Measurements from ENCODE around the gene ITPKB.

Gene ITPKB

GRCh38 chr1:226649244-226649643, 89.8 kb downstream of the ITPKB start:
- no peaks in the 10 kb centered on the region for H3K27me3 ChIP-seq
- H3K4me3 ChIP-seq, result no peak overlapping the region
- intact Hi-C loops (cut with DNase I; ENCODE audit: low total_unique reads), result no loop called here
- H3K9me3 ChIP-seq, result no peaks in the 10 kb centered on the region
- no peak for DNase-seq
- peaks cover 0 to 15% (median 5%) of the 10 kb centered on the region in 4 donors for H3K4me1 ChIP-seq
- H3K36me3 ChIP-seq, result peaks cover 0 to 31% (median 22%) of the 10 kb centered on the region in 3 donors
- no peak for TF ChIP-seq CTCF (IDR thresholded peaks at IDR 0.05)
- H3K27ac ChIP-seq, result no peak overlapping the region

- intact Hi-C loops (cut with DNase I; ENCODE audit: low total_unique reads), result no loop called here
Observed at GRCh38 chr1:226648421-226648820, 90.7 kb downstream of the ITPKB start.

DNA sequence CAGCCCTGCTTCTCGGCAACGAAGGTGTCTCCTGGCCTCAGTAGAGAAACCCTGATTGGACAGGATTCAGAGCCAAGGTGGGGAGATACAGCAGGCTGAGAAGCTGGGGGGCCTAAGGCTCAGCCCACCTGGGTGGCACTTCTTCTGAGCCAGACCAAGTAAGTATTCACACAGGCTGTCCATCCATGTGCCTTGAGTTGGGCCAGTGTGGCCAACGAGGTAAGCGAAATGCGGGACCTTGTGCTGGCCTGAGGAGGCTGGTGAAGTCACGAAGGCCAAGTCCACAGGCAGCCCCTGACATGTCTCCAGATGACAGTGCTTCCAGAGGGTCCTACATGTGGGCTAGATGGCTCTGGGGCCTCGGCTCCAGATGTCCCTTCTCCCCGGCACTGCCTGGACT, 91.4 kb downstream of the ITPKB start:
- Histone ChIP-seq H3K27me3 (no peaks in the 10 kb centered on the region), H3K4me1 (peaks cover 0 to 9% (median 4%) of the 10 kb centered on the region in 4 donors), H3K27ac (no peak overlapping the region), H3K36me3 (peaks cover 0 to 41% (median 22%) of the 10 kb centered on the region in 3 donors), H3K4me3 (no peak overlapping the region), H3K9me3 (no peaks in the 10 kb centered on the region)
- intact Hi-C loops (cut with DNase I; ENCODE audit: low total_unique reads), result no loop called here
- DNase-seq, result no peak
- no peak for TF ChIP-seq CTCF (IDR thresholded peaks at IDR 0.05)

More at GRCh38 chr1:226648421-226648820, 90.7 kb downstream of the ITPKB start:
- H3K9me3 ChIP-seq, result no peaks in the 10 kb centered on the region
- H3K36me3 ChIP-seq, result peaks cover 0 to 39% (median 22%) of the 10 kb centered on the region in 3 donors
- no peak for DNase-seq
- H3K27me3 ChIP-seq, result no peaks in the 10 kb centered on the region
- peaks cover 0 to 14% (median 5%) of the 10 kb centered on the region in 4 donors for H3K4me1 ChIP-seq
- no peak overlapping the region for H3K27ac ChIP-seq
- no peak overlapping the region for H3K4me3 ChIP-seq
- no peak for TF ChIP-seq CTCF (IDR thresholded peaks at IDR 0.05)

- Histone ChIP-seq H3K27me3 (no peaks in the 10 kb centered on the region), H3K4me1 (peaks cover 0 to 9% (median 4%) of the 10 kb centered on the region in 4 donors), H3K4me3 (no peak overlapping the region), H3K9me3 (no peaks in the 10 kb centered on the region), H3K27ac (no peak overlapping the region), H3K36me3 (peaks cover 0 to 47% (median 22%) of the 10 kb centered on the region in 3 donors)
- no peak for DNase-seq
- intact Hi-C loops (cut with DNase I; ENCODE audit: low total_unique reads), result no loop called here
- no peak for TF ChIP-seq CTCF (IDR thresholded peaks at IDR 0.05)
Observed at GRCh38 chr1:226646870-226647449, 92.1 kb downstream of the ITPKB start.

DNA sequence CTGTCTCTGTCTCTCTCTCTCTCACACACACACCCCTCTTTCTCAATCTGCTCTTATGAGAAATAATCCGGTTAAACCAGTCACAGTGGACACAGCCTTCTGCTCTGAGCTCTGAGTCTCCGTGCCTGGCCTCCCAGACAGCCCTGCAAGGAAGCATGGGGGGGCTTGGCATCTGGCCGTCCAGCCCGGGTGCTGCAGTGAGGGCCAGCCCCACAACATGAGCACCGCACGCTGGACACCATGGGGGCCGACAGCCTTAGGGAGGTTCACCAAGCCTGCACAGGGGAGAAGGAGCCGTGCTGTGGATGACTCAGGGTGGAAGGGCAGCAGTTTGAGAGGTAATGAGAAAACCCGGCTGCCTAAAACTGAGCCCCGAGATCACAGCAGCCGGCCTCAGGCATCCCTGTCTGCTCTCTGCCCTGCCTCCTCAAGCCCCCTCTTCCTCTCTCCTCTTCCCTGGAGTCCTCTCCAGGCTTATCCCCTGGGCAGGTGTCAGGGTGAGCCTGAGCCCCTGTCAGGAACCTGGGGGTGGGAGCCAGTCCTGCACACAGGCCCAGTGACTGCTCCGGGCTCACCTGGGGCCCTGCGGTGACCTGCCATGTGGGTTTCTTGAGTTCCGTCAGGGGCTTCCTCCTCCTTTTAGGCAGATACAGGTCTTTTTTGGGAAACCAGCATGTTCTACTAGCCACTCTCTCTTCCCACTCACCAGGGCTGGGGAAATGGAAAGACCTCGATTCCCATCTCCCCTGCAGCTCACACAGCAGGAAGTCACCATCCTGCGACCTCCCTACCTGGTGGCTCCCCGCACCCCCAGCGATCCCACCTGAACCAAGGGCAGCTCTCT, 92.8 kb downstream of the ITPKB start:
- H3K4me1 ChIP-seq, result peaks cover 0 to 9% (median 4%) of the 10 kb centered on the region in 4 donors
- intact Hi-C loops (cut with DNase I; ENCODE audit: low total_unique reads), result no loop called here
- DNase-seq, result no peak
- H3K9me3 ChIP-seq, result no peaks in the 10 kb centered on the region
- H3K36me3 ChIP-seq, result peaks cover 0 to 53% (median 29%) of the 10 kb centered on the region in 3 donors
- no peak for TF ChIP-seq CTCF (IDR thresholded peaks at IDR 0.05)
- no peak overlapping the region for H3K27ac ChIP-seq
- H3K27me3 ChIP-seq, result no peaks in the 10 kb centered on the region
- no peak overlapping the region for H3K4me3 ChIP-seq

Measured in tibial artery (tissue), 4 donors.